H9 (cell line): ENCODE data around the gene ASTN1. TPM values are rescaled to one million over a fixed set of nuclear protein-coding genes. Genes with fewer than 3 reads are reported as not detected.

Experiments used
- DNase-seq: peaks from one replicate; pipeline ENCODE4 v3.0.0-alpha.2; 2017
- H2AFZ ChIP-seq: one replicate; pipeline ENCODE4 v1.6.1; 2013; ENCODE audit warnings: mild to moderate bottlenecking, low read length, control low read depth, moderate library complexity
- H2AK5ac ChIP-seq: 2 replicates; pipeline ENCODE4 v1.6.1; 2013; ENCODE audit warnings: low read length, control low read depth, mixed read lengths; ENCODE audit not compliant: insufficient read length
- H2BK120ac ChIP-seq: one replicate; pipeline ENCODE4 v1.6.1; 2013; ENCODE audit warnings: low read depth, mild to moderate bottlenecking, low read length, control low read depth, inconsistent platforms; ENCODE audit not compliant: poor library complexity, severe bottlenecking
- H2BK12ac ChIP-seq: 2 replicates; pipeline ENCODE4 v1.6.1; 2013; ENCODE audit warnings: low read length, control low read depth, mixed read lengths, low read depth; ENCODE audit not compliant: insufficient read length
- H2BK15ac ChIP-seq: 2 replicates; pipeline ENCODE4 v1.6.1; 2013; ENCODE audit warnings: low read depth, low read length, control low read depth
- H2BK20ac ChIP-seq: one replicate; pipeline ENCODE4 v1.6.1; 2013; ENCODE audit warnings: low read depth, mild to moderate bottlenecking, low read length, control low read depth, inconsistent platforms; ENCODE audit not compliant: poor library complexity, severe bottlenecking
- H2BK5ac ChIP-seq: 2 replicates; pipeline ENCODE4 v1.6.1; 2013; ENCODE audit warnings: low read length, control low read depth, mixed read lengths; ENCODE audit not compliant: insufficient read length
- H3K14ac ChIP-seq: 2 replicates; pipeline ENCODE4 v1.6.1; 2013; ENCODE audit warnings: low read length, control low read depth; ENCODE audit not compliant: insufficient read depth
- H3K18ac ChIP-seq: 2 replicates; pipeline ENCODE4 v1.6.1; 2013; ENCODE audit warnings: low read depth, mild to moderate bottlenecking, mixed read lengths, low read length, control low read depth; ENCODE audit not compliant: insufficient read length
- H3K23ac ChIP-seq: 2 replicates; pipeline ENCODE4 v1.6.1; 2013; ENCODE audit warnings: low read length, control low read depth, mixed read lengths, low read depth; ENCODE audit not compliant: insufficient read length
- H3K23me2 ChIP-seq: 2 replicates; pipeline ENCODE4 v1.6.1; 2013; ENCODE audit warnings: low read depth, mild to moderate bottlenecking, mixed read lengths, low read length, control low read depth; ENCODE audit not compliant: insufficient read length, poor library complexity, severe bottlenecking
- H3K27ac ChIP-seq: 2 replicates; pipeline ENCODE4 v1.5.1; 2013; ENCODE audit warnings: low read length, control low read depth, mixed read lengths, low read depth; ENCODE audit not compliant: insufficient read length
- H3K27me3 ChIP-seq: 2 replicates; pipeline ENCODE4 v1.6.1; 2013; ENCODE audit warnings: low read length, control low read depth, inconsistent platforms; ENCODE audit not compliant: insufficient read depth
- H3K4ac ChIP-seq: 2 replicates; pipeline ENCODE4 v1.6.1; 2013; ENCODE audit warnings: low read depth, mild to moderate bottlenecking, control low read depth, inconsistent platforms, low read length, moderate library complexity
- H3K4me1 ChIP-seq: 2 replicates; pipeline ENCODE4 v1.6.1; 2013; ENCODE audit warnings: low read length, control low read depth, inconsistent platforms; ENCODE audit not compliant: insufficient read depth
- H3K4me2 ChIP-seq: 2 replicates; pipeline ENCODE4 v1.6.1; 2013; ENCODE audit warnings: low read length, control low read depth, mixed read lengths; ENCODE audit not compliant: insufficient read length, insufficient read depth
- H3K56ac ChIP-seq: 2 replicates; pipeline ENCODE4 v1.6.1; 2013; ENCODE audit warnings: low read depth, mild to moderate bottlenecking, mixed read lengths, low read length, control low read depth; ENCODE audit not compliant: insufficient read length
- H3K79me1 ChIP-seq: 2 replicates; pipeline ENCODE4 v1.6.1; 2013; ENCODE audit warnings: low read depth, mild to moderate bottlenecking, moderate library complexity, low read length, control low read depth, inconsistent platforms; ENCODE audit not compliant: insufficient read depth, poor library complexity, severe bottlenecking
- H3K79me2 ChIP-seq: 2 replicates; pipeline ENCODE4 v1.6.1; 2013; ENCODE audit warnings: low read length, control low read depth, inconsistent platforms; ENCODE audit not compliant: insufficient read depth
- H3K9ac ChIP-seq: 2 replicates; pipeline ENCODE4 v1.6.1; 2013; ENCODE audit warnings: low read length, control low read depth, mixed read lengths; ENCODE audit not compliant: insufficient read length; ENCODE audit errors: extremely low read depth
- H3K9me3 ChIP-seq: one replicate; pipeline ENCODE4 v1.6.1; 2013; ENCODE audit warnings: low read depth, low read length, inconsistent platforms; ENCODE audit not compliant: control insufficient read depth
- H3T11ph ChIP-seq: one replicate; pipeline ENCODE4 v1.6.1; 2013; ENCODE audit warnings: mild to moderate bottlenecking, low read length, control low read depth, inconsistent platforms
- H4K20me1 ChIP-seq: one replicate; pipeline ENCODE4 v1.6.1; 2013; ENCODE audit not compliant: control insufficient read depth, insufficient read length, insufficient read depth
- H4K5ac ChIP-seq: 2 replicates; pipeline ENCODE4 v1.6.1; 2013; ENCODE audit warnings: low read depth, mild to moderate bottlenecking, mixed read lengths, low read length, control low read depth; ENCODE audit not compliant: insufficient read length
- H4K8ac ChIP-seq: replicated peaks from 2 replicates; pipeline ENCODE4 v1.6.1; 2013; ENCODE audit warnings: low read length, control low read depth, mixed read lengths, low read depth; ENCODE audit not compliant: insufficient read length
- H4K91ac ChIP-seq: 2 replicates; pipeline ENCODE4 v1.6.1; 2013; ENCODE audit warnings: low read depth, mild to moderate bottlenecking, moderate library complexity, mixed read lengths, low read length, control low read depth; ENCODE audit not compliant: insufficient read length
- H3K27ac Mint-ChIP-seq, 3 experiments: 2 replicates in 2 of 3; 3 replicates in 1 of 3; pipeline ENCODE4 v1.8.0; 2020 to 2021; ENCODE audit warnings: mixed read lengths in 3 of 3, mild to moderate bottlenecking in 1 of 3, moderate library complexity in 1 of 3
- H3K27me3 Mint-ChIP-seq: 2 replicates; pipeline ENCODE4 v1.8.0; 2021; ENCODE audit warnings: low read depth, mild to moderate bottlenecking, moderate library complexity, mixed read lengths
- H3K36me3 Mint-ChIP-seq, 3 experiments: 2 replicates in 2 of 3; 3 replicates in 1 of 3; pipeline ENCODE4 v1.8.0; 2020 to 2021; ENCODE audit warnings: low read depth in 3 of 3, mixed read lengths in 3 of 3; ENCODE audit not compliant: insufficient read depth in 1 of 3
- H3K4me1 Mint-ChIP-seq, 2 experiments: 2 replicates each; pipeline ENCODE4 v1.8.0; 2020; ENCODE audit warnings: mixed read lengths in 2 of 2
- H3K4me3 Mint-ChIP-seq, 2 experiments: 2 replicates in 1 of 2; 3 replicates in 1 of 2; pipeline ENCODE4 v1.8.0; 2020 to 2021; ENCODE audit warnings: mild to moderate bottlenecking in 2 of 2, mixed read lengths in 2 of 2, moderate library complexity in 1 of 2
- H3K9me3 Mint-ChIP-seq, 2 experiments: 2 replicates in 1 of 2; 3 replicates in 1 of 2; pipeline ENCODE4 v1.8.0; 2020; ENCODE audit warnings: mild to moderate bottlenecking in 2 of 2, mixed read lengths in 2 of 2, moderate library complexity in 1 of 2
- WGBS: extraction: QIAGEN DNeasy Blood & Tissue Kit; methylation state at CpG from one replicate; pipeline ENCODE4 v1.1.7; 2013; ENCODE audit warnings: missing lambda C conversion rate, low lambda C conversion rate, mixed read lengths; ENCODE audit not compliant: insufficient read length; ENCODE audit errors: extremely low coverage; 5-methylcytosine and 5-hydroxymethylcytosine counted together
- total RNA-seq: library from RNA; stranded (reverse); gene quantifications from 2 replicates; pipeline ENCODE4 v1.2.1, GENCODE V29; 2021
- TF ChIP-seq, protein P1 (sequence below): fragments of 200-600 bp; sonication (generic); conservative IDR thresholded peaks from 3 replicates; pipeline ENCODE4 v1.8.0; 2021; ENCODE audit warnings: antibody characterized with exemption, mild to moderate bottlenecking

ASTN1 gene
- total RNA-seq, 1 experiment from 2014 or later = 0.98 TPM

DNA sequence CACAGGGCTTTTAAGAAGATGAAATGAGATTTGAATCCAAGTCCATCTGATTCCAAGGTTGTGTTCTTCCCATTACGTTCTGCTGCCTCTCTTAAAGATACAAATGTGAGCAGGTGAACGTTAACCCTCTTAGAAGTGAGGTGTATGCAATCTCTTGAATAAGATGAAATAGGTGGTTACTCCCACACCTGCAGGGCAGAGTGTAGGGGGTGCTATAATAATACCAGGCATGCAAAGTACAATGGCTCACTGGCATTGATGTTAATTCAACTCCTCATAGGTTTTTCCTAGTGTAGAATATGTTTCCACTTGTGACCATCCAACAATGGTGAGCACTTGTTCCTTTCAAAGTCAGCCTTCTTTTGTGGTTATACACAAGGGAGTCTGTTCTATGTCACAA lies 163.0 kb downstream of the ASTN1 start:
- no peak overlapping the region for H2BK15ac ChIP-seq
- H3K14ac ChIP-seq = no peak overlapping the region
- no peaks in the 10 kb centered on the region for H3K79me1 ChIP-seq
- no peak overlapping the region for H3K9ac ChIP-seq
- no peak overlapping the region for H2BK120ac ChIP-seq
- H4K20me1 ChIP-seq = no peaks in the 10 kb centered on the region
- H3T11ph ChIP-seq = no peak overlapping the region
- WGBS = no CpG with 5 or more reads among the region's 2 CpGs
- H3K27me3 ChIP-seq = no peaks in the 10 kb centered on the region
- H3K27ac ChIP-seq = no peak overlapping the region
- no peak overlapping the region for H3K18ac ChIP-seq
- Mint-ChIP-seq H3K36me3 (no peaks in the 10 kb centered on the region), H3K4me1 (peaks cover 5 to 6% of the 10 kb centered on the region in 2 experiments), H3K27me3 (peaks cover 20% of the 10 kb centered on the region), H3K4me3 (no peak overlapping the region), H3K9me3 (no peaks in the 10 kb centered on the region; a peak in 1 of 5 replicates), H3K27ac (no peak overlapping the region)
- no peak overlapping the region for H4K8ac ChIP-seq
- H3K79me2 ChIP-seq = no peaks in the 10 kb centered on the region
- H2BK5ac ChIP-seq = no peak overlapping the region
- H3K4ac ChIP-seq = no peak overlapping the region
- H3K56ac ChIP-seq = no peak overlapping the region
- no peak for DNase-seq
- no peak overlapping the region for H3K23ac ChIP-seq
- no peaks in the 10 kb centered on the region; the same call in 1 of the 2 replicates for H3K4me1 ChIP-seq
- H2AK5ac ChIP-seq = no peak overlapping the region
- no peaks in the 10 kb centered on the region for H3K9me3 ChIP-seq
- H4K91ac ChIP-seq = no peak overlapping the region
- H4K5ac ChIP-seq = no peak overlapping the region
- TF ChIP-seq, protein P1, sequence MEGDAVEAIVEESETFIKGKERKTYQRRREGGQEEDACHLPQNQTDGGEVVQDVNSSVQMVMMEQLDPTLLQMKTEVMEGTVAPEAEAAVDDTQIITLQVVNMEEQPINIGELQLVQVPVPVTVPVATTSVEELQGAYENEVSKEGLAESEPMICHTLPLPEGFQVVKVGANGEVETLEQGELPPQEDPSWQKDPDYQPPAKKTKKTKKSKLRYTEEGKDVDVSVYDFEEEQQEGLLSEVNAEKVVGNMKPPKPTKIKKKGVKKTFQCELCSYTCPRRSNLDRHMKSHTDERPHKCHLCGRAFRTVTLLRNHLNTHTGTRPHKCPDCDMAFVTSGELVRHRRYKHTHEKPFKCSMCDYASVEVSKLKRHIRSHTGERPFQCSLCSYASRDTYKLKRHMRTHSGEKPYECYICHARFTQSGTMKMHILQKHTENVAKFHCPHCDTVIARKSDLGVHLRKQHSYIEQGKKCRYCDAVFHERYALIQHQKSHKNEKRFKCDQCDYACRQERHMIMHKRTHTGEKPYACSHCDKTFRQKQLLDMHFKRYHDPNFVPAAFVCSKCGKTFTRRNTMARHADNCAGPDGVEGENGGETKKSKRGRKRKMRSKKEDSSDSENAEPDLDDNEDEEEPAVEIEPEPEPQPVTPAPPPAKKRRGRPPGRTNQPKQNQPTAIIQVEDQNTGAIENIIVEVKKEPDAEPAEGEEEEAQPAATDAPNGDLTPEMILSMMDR = no peak
- H2BK20ac ChIP-seq = no peak overlapping the region
- H3K23me2 ChIP-seq = no peaks in the 10 kb centered on the region
- no peak overlapping the region for H3K4me2 ChIP-seq
- H2BK12ac ChIP-seq = no peak overlapping the region
- no peak overlapping the region for H2AFZ ChIP-seq
